H9 (cell line): Measurements from ENCODE around the gene WFS1. TPM values are rescaled to one million over a fixed set of nuclear protein-coding genes. Genes with fewer than 3 reads are reported as not detected.

Experiments used
- DNase-seq: peaks from one replicate; pipeline ENCODE4 v3.0.0-alpha.2; 2017
- H2AFZ ChIP-seq: one replicate; pipeline ENCODE4 v1.6.1; 2013; ENCODE audit warnings: mild to moderate bottlenecking, low read length, control low read depth, moderate library complexity
- H2AK5ac ChIP-seq: 2 replicates; pipeline ENCODE4 v1.6.1; 2013; ENCODE audit warnings: low read length, control low read depth, mixed read lengths; ENCODE audit not compliant: insufficient read length
- H2BK120ac ChIP-seq: one replicate; pipeline ENCODE4 v1.6.1; 2013; ENCODE audit warnings: low read depth, mild to moderate bottlenecking, low read length, control low read depth, inconsistent platforms; ENCODE audit not compliant: poor library complexity, severe bottlenecking
- H2BK12ac ChIP-seq: 2 replicates; pipeline ENCODE4 v1.6.1; 2013; ENCODE audit warnings: low read length, control low read depth, mixed read lengths, low read depth; ENCODE audit not compliant: insufficient read length
- H2BK15ac ChIP-seq: 2 replicates; pipeline ENCODE4 v1.6.1; 2013; ENCODE audit warnings: low read depth, low read length, control low read depth
- H2BK20ac ChIP-seq: one replicate; pipeline ENCODE4 v1.6.1; 2013; ENCODE audit warnings: low read depth, mild to moderate bottlenecking, low read length, control low read depth, inconsistent platforms; ENCODE audit not compliant: poor library complexity, severe bottlenecking
- H2BK5ac ChIP-seq: 2 replicates; pipeline ENCODE4 v1.6.1; 2013; ENCODE audit warnings: low read length, control low read depth, mixed read lengths; ENCODE audit not compliant: insufficient read length
- H3K14ac ChIP-seq: 2 replicates; pipeline ENCODE4 v1.6.1; 2013; ENCODE audit warnings: low read length, control low read depth; ENCODE audit not compliant: insufficient read depth
- H3K18ac ChIP-seq: 2 replicates; pipeline ENCODE4 v1.6.1; 2013; ENCODE audit warnings: low read depth, mild to moderate bottlenecking, mixed read lengths, low read length, control low read depth; ENCODE audit not compliant: insufficient read length
- H3K23ac ChIP-seq: 2 replicates; pipeline ENCODE4 v1.6.1; 2013; ENCODE audit warnings: low read length, control low read depth, mixed read lengths, low read depth; ENCODE audit not compliant: insufficient read length
- H3K23me2 ChIP-seq: 2 replicates; pipeline ENCODE4 v1.6.1; 2013; ENCODE audit warnings: low read depth, mild to moderate bottlenecking, mixed read lengths, low read length, control low read depth; ENCODE audit not compliant: insufficient read length, poor library complexity, severe bottlenecking
- H3K27ac ChIP-seq: 2 replicates; pipeline ENCODE4 v1.5.1; 2013; ENCODE audit warnings: low read length, control low read depth, mixed read lengths, low read depth; ENCODE audit not compliant: insufficient read length
- H3K27me3 ChIP-seq: 2 replicates; pipeline ENCODE4 v1.6.1; 2013; ENCODE audit warnings: low read length, control low read depth, inconsistent platforms; ENCODE audit not compliant: insufficient read depth
- H3K4ac ChIP-seq: 2 replicates; pipeline ENCODE4 v1.6.1; 2013; ENCODE audit warnings: low read depth, mild to moderate bottlenecking, control low read depth, inconsistent platforms, low read length, moderate library complexity
- H3K4me1 ChIP-seq: 2 replicates; pipeline ENCODE4 v1.6.1; 2013; ENCODE audit warnings: low read length, control low read depth, inconsistent platforms; ENCODE audit not compliant: insufficient read depth
- H3K4me2 ChIP-seq: 2 replicates; pipeline ENCODE4 v1.6.1; 2013; ENCODE audit warnings: low read length, control low read depth, mixed read lengths; ENCODE audit not compliant: insufficient read length, insufficient read depth
- H3K56ac ChIP-seq: 2 replicates; pipeline ENCODE4 v1.6.1; 2013; ENCODE audit warnings: low read depth, mild to moderate bottlenecking, mixed read lengths, low read length, control low read depth; ENCODE audit not compliant: insufficient read length
- H3K79me1 ChIP-seq: 2 replicates; pipeline ENCODE4 v1.6.1; 2013; ENCODE audit warnings: low read depth, mild to moderate bottlenecking, moderate library complexity, low read length, control low read depth, inconsistent platforms; ENCODE audit not compliant: insufficient read depth, poor library complexity, severe bottlenecking
- H3K79me2 ChIP-seq: 2 replicates; pipeline ENCODE4 v1.6.1; 2013; ENCODE audit warnings: low read length, control low read depth, inconsistent platforms; ENCODE audit not compliant: insufficient read depth
- H3K9ac ChIP-seq: 2 replicates; pipeline ENCODE4 v1.6.1; 2013; ENCODE audit warnings: low read length, control low read depth, mixed read lengths; ENCODE audit not compliant: insufficient read length; ENCODE audit errors: extremely low read depth
- H3K9me3 ChIP-seq: one replicate; pipeline ENCODE4 v1.6.1; 2013; ENCODE audit warnings: low read depth, low read length, inconsistent platforms; ENCODE audit not compliant: control insufficient read depth
- H3T11ph ChIP-seq: one replicate; pipeline ENCODE4 v1.6.1; 2013; ENCODE audit warnings: mild to moderate bottlenecking, low read length, control low read depth, inconsistent platforms
- H4K20me1 ChIP-seq: one replicate; pipeline ENCODE4 v1.6.1; 2013; ENCODE audit not compliant: control insufficient read depth, insufficient read length, insufficient read depth
- H4K5ac ChIP-seq: 2 replicates; pipeline ENCODE4 v1.6.1; 2013; ENCODE audit warnings: low read depth, mild to moderate bottlenecking, mixed read lengths, low read length, control low read depth; ENCODE audit not compliant: insufficient read length
- H4K8ac ChIP-seq: replicated peaks from 2 replicates; pipeline ENCODE4 v1.6.1; 2013; ENCODE audit warnings: low read length, control low read depth, mixed read lengths, low read depth; ENCODE audit not compliant: insufficient read length
- H4K91ac ChIP-seq: 2 replicates; pipeline ENCODE4 v1.6.1; 2013; ENCODE audit warnings: low read depth, mild to moderate bottlenecking, moderate library complexity, mixed read lengths, low read length, control low read depth; ENCODE audit not compliant: insufficient read length
- H3K27ac Mint-ChIP-seq, 3 experiments: 2 replicates in 2 of 3; 3 replicates in 1 of 3; pipeline ENCODE4 v1.8.0; 2020 to 2021; ENCODE audit warnings: mixed read lengths in 3 of 3, mild to moderate bottlenecking in 1 of 3, moderate library complexity in 1 of 3
- H3K27me3 Mint-ChIP-seq: 2 replicates; pipeline ENCODE4 v1.8.0; 2021; ENCODE audit warnings: low read depth, mild to moderate bottlenecking, moderate library complexity, mixed read lengths
- H3K36me3 Mint-ChIP-seq, 3 experiments: 2 replicates in 2 of 3; 3 replicates in 1 of 3; pipeline ENCODE4 v1.8.0; 2020 to 2021; ENCODE audit warnings: low read depth in 3 of 3, mixed read lengths in 3 of 3; ENCODE audit not compliant: insufficient read depth in 1 of 3
- H3K4me1 Mint-ChIP-seq, 2 experiments: 2 replicates each; pipeline ENCODE4 v1.8.0; 2020; ENCODE audit warnings: mixed read lengths in 2 of 2
- H3K4me3 Mint-ChIP-seq, 2 experiments: 2 replicates in 1 of 2; 3 replicates in 1 of 2; pipeline ENCODE4 v1.8.0; 2020 to 2021; ENCODE audit warnings: mild to moderate bottlenecking in 2 of 2, mixed read lengths in 2 of 2, moderate library complexity in 1 of 2
- H3K9me3 Mint-ChIP-seq, 2 experiments: 2 replicates in 1 of 2; 3 replicates in 1 of 2; pipeline ENCODE4 v1.8.0; 2020; ENCODE audit warnings: mild to moderate bottlenecking in 2 of 2, mixed read lengths in 2 of 2, moderate library complexity in 1 of 2
- WGBS: extraction: QIAGEN DNeasy Blood & Tissue Kit; methylation state at CpG from one replicate; pipeline ENCODE4 v1.1.7; 2013; ENCODE audit warnings: missing lambda C conversion rate, low lambda C conversion rate, mixed read lengths; ENCODE audit not compliant: insufficient read length; ENCODE audit errors: extremely low coverage; 5-methylcytosine and 5-hydroxymethylcytosine counted together
- total RNA-seq: library from RNA; stranded (reverse); gene quantifications from 2 replicates; pipeline ENCODE4 v1.2.1, GENCODE V29; 2021
- TF ChIP-seq, protein P1 (sequence below): fragments of 200-600 bp; sonication (generic); conservative IDR thresholded peaks from 3 replicates; pipeline ENCODE4 v1.8.0; 2021; ENCODE audit warnings: antibody characterized with exemption, mild to moderate bottlenecking

Gene WFS1
- total RNA-seq, 1 experiment from 2014 or later: 18.9 TPM

- Histone ChIP-seq H3K23ac (no peak overlapping the region), H3K14ac (no peak overlapping the region), H3K4me2 (no peak overlapping the region), H3T11ph (no peak overlapping the region), H2BK12ac (no peak overlapping the region), H2AFZ (no peak overlapping the region), H3K18ac (no peak overlapping the region), H2BK120ac (no peak overlapping the region), H4K5ac (no peak overlapping the region), H3K9me3 (no peaks in the 10 kb centered on the region), H3K56ac (no peak overlapping the region), H3K4ac (no peak overlapping the region), H3K4me1 (no peaks in the 10 kb centered on the region), H3K23me2 (no peaks in the 10 kb centered on the region), H4K91ac (no peak overlapping the region), H3K79me2 (no peaks in the 10 kb centered on the region), H4K20me1 (no peaks in the 10 kb centered on the region), H3K79me1 (no peaks in the 10 kb centered on the region), H2BK5ac (no peak overlapping the region), H3K27me3 (no peaks in the 10 kb centered on the region), H3K9ac (no peak overlapping the region), H2AK5ac (no peak overlapping the region), H2BK15ac (no peak overlapping the region), H4K8ac (no peak overlapping the region), H2BK20ac (no peak overlapping the region), H3K27ac (no peak overlapping the region)
- Mint-ChIP-seq H3K27me3 (peaks cover 1% of the 10 kb centered on the region; the same call in 1 of the 2 replicates), H3K4me1 (peaks cover 13 to 18% of the 10 kb centered on the region in 2 experiments), H3K36me3 (peaks cover 0 to 5% (median 3%) of the 10 kb centered on the region in 3 experiments; a peak in 4 of 7 replicates), H3K9me3 (no peaks in the 10 kb centered on the region; a peak in 1 of 5 replicates), H3K4me3 (no peak overlapping the region), H3K27ac (peak overlapping the region in 1 of 3 experiments; percentile 70; a peak in 1 of 7 replicates)
- no peak for DNase-seq
- TF ChIP-seq, protein P1, sequence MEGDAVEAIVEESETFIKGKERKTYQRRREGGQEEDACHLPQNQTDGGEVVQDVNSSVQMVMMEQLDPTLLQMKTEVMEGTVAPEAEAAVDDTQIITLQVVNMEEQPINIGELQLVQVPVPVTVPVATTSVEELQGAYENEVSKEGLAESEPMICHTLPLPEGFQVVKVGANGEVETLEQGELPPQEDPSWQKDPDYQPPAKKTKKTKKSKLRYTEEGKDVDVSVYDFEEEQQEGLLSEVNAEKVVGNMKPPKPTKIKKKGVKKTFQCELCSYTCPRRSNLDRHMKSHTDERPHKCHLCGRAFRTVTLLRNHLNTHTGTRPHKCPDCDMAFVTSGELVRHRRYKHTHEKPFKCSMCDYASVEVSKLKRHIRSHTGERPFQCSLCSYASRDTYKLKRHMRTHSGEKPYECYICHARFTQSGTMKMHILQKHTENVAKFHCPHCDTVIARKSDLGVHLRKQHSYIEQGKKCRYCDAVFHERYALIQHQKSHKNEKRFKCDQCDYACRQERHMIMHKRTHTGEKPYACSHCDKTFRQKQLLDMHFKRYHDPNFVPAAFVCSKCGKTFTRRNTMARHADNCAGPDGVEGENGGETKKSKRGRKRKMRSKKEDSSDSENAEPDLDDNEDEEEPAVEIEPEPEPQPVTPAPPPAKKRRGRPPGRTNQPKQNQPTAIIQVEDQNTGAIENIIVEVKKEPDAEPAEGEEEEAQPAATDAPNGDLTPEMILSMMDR: no peak
- no CpG with 5 or more reads among the region's 22 CpGs for whole genome bisulfite sequencing
These were observed 55.5 kb downstream of the WFS1 start for GRCh38 chr4:6324999-6325787.
